Loucy (cell line): ENCODE results near the gene RNF224.
A peak's percentile ranks its signal among the peaks of the same experiment; 100 is the strongest.

Experiments used
- H2AFZ ChIP-seq: fragments of 200-600 bp; sonication (generic); 2 replicates; pipeline ENCODE4 v1.6.0; 2016; ENCODE audit warnings: antibody characterized with exemption, mild to moderate bottlenecking, low read length, moderate library complexity
- H3F3A ChIP-seq: fragments of 200-600 bp; 2 replicates; pipeline ENCODE4 v1.6.0; 2016; ENCODE audit warnings: antibody characterized with exemption, low read depth, mild to moderate bottlenecking
- H3K27me3 ChIP-seq: fragments of 200-600 bp; sonication (generic); 2 replicates; pipeline ENCODE4 v1.6.1; 2014; ENCODE audit warnings: low read length, mild to moderate bottlenecking; ENCODE audit not compliant: insufficient read depth, poor library complexity, severe bottlenecking
- H3K36me3 ChIP-seq: fragments of 200-600 bp; sonication (generic); 2 replicates; pipeline ENCODE4 v1.6.1; 2016; ENCODE audit warnings: low read length; ENCODE audit not compliant: insufficient read depth
- H3K4me1 ChIP-seq: fragments of 200-600 bp; sonication (generic); 2 replicates; pipeline ENCODE4 v1.5.1; 2014; ENCODE audit warnings: low read length, mild to moderate bottlenecking; ENCODE audit not compliant: insufficient read depth, poor library complexity, severe bottlenecking
- H3K4me2 ChIP-seq: fragments of 200-600 bp; sonication (generic); 2 replicates; pipeline ENCODE4 v1.6.0; 2014; ENCODE audit warnings: antibody characterized with exemption, low read length, low read depth, mild to moderate bottlenecking; ENCODE audit not compliant: poor library complexity, severe bottlenecking
- H3K4me3 ChIP-seq: fragments of 200-600 bp; sonication (generic); 2 replicates; pipeline ENCODE4 v1.5.1; 2014; ENCODE audit warnings: low read length, mild to moderate bottlenecking, mixed read lengths; ENCODE audit not compliant: poor library complexity, severe bottlenecking
- H3K79me2 ChIP-seq: fragments of 200-600 bp; sonication (generic); 2 replicates; pipeline ENCODE4 v1.6.1; 2014; ENCODE audit warnings: low read length; ENCODE audit not compliant: insufficient read depth
- H3K9ac ChIP-seq: fragments of 200-600 bp; sonication (generic); 2 replicates; pipeline ENCODE4 v1.6.0; 2014; ENCODE audit warnings: mild to moderate bottlenecking, low read depth, low read length, moderate library complexity; ENCODE audit not compliant: poor library complexity, severe bottlenecking
- H3K9me2 ChIP-seq: fragments of 200-600 bp; sonication (generic); replicated peaks from 2 replicates; pipeline ENCODE4 v1.6.1; 2016; ENCODE audit warnings: low read depth, low read length, mixed read lengths
- H3K9me3 ChIP-seq: fragments of 200-600 bp; sonication (generic); 2 replicates; pipeline ENCODE4 v1.6.1; 2014; ENCODE audit warnings: mild to moderate bottlenecking, antibody characterized with exemption, low read length, low read depth; ENCODE audit not compliant: insufficient read depth
- H4K20me1 ChIP-seq: fragments of 200-600 bp; sonication (generic); 2 replicates; pipeline ENCODE4 v1.6.0; 2014; ENCODE audit warnings: antibody characterized with exemption, low read length, mild to moderate bottlenecking; ENCODE audit not compliant: insufficient read depth, poor library complexity, severe bottlenecking
- EZH2phosphoT487 ChIP-seq: fragments of 200-600 bp; IDR thresholded peaks from 2 replicates; pipeline ENCODE4 v1.6.1; 2018; ENCODE audit warnings: antibody characterized with exemption, mild to moderate bottlenecking, moderate library complexity, borderline replicate concordance
- TF ChIP-seq, protein P1 (sequence below): fragments of 200-600 bp; sonication (generic); conservative IDR thresholded peaks from 2 replicates; pipeline ENCODE4 v1.5.1; 2014; ENCODE audit warnings: mild to moderate bottlenecking, antibody characterized with exemption, low read length

Gene RNF224

DNA sequence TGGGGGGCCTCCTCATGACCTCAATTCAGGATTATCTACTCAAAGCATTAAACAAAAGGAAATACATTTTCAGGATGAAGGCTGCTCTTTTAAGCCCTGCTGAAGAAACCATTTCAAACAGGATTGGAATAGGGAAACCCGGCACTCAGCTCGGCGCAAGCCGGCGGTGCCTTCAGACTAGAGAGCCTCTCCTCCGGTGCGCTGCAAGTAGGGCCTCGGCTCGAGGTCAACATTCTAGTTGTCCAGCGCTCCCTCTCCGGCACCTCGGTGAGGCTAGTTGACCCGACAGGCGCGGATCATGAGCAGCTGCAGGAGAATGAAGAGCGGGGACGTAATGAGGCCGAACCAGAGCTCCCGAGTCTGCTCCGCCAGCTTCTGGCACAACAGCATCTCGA is 22.6 kb upstream of the RNF224 start:
- no peak for TF ChIP-seq EZH2phosphoT487
- TF ChIP-seq, protein P1, sequence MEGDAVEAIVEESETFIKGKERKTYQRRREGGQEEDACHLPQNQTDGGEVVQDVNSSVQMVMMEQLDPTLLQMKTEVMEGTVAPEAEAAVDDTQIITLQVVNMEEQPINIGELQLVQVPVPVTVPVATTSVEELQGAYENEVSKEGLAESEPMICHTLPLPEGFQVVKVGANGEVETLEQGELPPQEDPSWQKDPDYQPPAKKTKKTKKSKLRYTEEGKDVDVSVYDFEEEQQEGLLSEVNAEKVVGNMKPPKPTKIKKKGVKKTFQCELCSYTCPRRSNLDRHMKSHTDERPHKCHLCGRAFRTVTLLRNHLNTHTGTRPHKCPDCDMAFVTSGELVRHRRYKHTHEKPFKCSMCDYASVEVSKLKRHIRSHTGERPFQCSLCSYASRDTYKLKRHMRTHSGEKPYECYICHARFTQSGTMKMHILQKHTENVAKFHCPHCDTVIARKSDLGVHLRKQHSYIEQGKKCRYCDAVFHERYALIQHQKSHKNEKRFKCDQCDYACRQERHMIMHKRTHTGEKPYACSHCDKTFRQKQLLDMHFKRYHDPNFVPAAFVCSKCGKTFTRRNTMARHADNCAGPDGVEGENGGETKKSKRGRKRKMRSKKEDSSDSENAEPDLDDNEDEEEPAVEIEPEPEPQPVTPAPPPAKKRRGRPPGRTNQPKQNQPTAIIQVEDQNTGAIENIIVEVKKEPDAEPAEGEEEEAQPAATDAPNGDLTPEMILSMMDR: no peak
- Histone ChIP-seq H3K9me3 (no peaks in the 10 kb centered on the region), H3K79me2 (peaks cover 61% of the 10 kb centered on the region), H4K20me1 (peaks cover 24% of the 10 kb centered on the region), H3K4me1 (peaks cover 34% of the 10 kb centered on the region), H3K9ac (peak overlapping the region; percentile 98), H3K4me2 (peak overlapping the region; percentile 92), H3K9me2 (no peaks in the 10 kb centered on the region), H3K36me3 (no peaks in the 10 kb centered on the region), H3K4me3 (peak overlapping the region; percentile 99), H2AFZ (no peak overlapping the region), H3F3A (no peaks in the 10 kb centered on the region), H3K27me3 (no peaks in the 10 kb centered on the region)

DNA sequence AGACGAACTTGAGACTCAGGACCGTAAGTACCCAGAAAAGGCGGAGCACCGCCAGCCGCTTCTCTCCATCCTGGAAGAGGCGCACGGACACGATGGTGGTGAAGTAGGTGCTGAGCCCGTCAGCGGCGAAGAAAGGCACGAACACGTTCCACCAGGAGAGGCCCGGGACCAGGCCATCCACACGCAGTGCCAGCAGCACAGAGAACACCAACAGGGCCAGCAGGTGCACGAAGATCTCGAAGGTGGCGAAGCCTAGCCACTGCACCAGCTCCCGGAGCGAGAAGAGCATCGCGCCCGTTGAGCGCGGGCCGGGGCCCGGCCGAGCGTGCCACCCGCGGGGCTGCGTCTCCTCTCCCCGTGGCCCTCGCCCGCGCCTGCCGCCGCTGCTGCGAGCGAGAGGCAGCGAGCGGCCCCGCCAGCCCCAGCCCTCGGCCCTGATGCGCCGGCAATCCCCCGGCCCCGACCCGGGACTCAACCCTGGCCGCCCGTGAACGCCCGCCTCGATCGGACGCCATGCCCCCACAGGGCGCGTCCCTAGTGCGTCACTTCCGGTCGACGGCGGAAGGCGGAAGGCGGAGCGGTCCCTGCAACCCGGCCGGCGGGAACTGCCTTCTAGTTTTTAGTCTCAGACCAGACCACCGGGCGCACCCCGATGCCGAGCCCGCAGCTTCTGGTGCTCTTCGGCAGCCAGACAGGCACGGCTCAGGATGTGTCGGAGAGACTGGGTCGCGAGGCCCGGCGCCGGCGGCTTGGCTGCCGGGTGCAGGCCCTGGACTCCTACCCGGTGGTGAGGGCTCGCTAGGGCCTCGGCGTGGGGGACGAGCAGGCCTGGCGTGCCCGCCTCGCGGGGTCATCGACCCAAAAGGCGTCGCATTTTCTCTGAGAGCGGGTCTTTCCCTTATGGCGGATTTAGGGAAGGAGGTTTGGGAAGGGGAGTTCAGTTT is 21.9 kb upstream of the RNF224 start, which contains the start of the genes NDOR1 and TMEM203:
Gene NDOR1, plus strand, starts transcription at position 575 of the 944 bp plus-strand sequence. Its CDS starts 78 bp downstream, at position 653.
Gene TMEM203, minus strand, starts transcription at position 523 of the 944 bp plus-strand sequence. Its CDS starts 234 bp downstream, at position 289.
- Histone ChIP-seq H3K79me2 (peaks cover 60% of the 10 kb centered on the region), H3K9me3 (no peaks in the 10 kb centered on the region), H4K20me1 (peaks cover 23% of the 10 kb centered on the region), H3K4me2 (peak within 1 kb of the TSS; percentile 92), H3K4me3 (peak within 1 kb of the TSS; percentile 99), H3F3A (no peaks in the 10 kb centered on the region), H3K27me3 (no peaks in the 10 kb centered on the region), H2AFZ (peak within 1 kb of the TSS; percentile 43; the same call in 1 of the 2 replicates), H3K36me3 (no peaks in the 10 kb centered on the region), H3K9me2 (no peaks in the 10 kb centered on the region), H3K4me1 (peaks cover 34% of the 10 kb centered on the region), H3K9ac (peak within 1 kb of the TSS; percentile 98)
- no peak for TF ChIP-seq EZH2phosphoT487
- TF ChIP-seq, protein P1: no peak

GRCh38 chr9:137206602-137207001 is 20.7 kb upstream of the RNF224 start:
- Histone ChIP-seq H2AFZ (no peak overlapping the region), H3K79me2 (peaks cover 54% of the 10 kb centered on the region), H3K4me2 (peak overlapping the region; percentile 92), H3K9me2 (no peaks in the 10 kb centered on the region), H3K4me3 (peak overlapping the region; percentile 99), H3K27me3 (no peaks in the 10 kb centered on the region), H3F3A (no peaks in the 10 kb centered on the region), H3K4me1 (peaks cover 30% of the 10 kb centered on the region), H3K36me3 (no peaks in the 10 kb centered on the region), H4K20me1 (peaks cover 23% of the 10 kb centered on the region), H3K9ac (peak overlapping the region; percentile 98), H3K9me3 (no peaks in the 10 kb centered on the region)
- no peak for TF ChIP-seq EZH2phosphoT487
- TF ChIP-seq, protein P1: no peak
